ENCODE measurements around the gene LMBR1L.

DNA sequence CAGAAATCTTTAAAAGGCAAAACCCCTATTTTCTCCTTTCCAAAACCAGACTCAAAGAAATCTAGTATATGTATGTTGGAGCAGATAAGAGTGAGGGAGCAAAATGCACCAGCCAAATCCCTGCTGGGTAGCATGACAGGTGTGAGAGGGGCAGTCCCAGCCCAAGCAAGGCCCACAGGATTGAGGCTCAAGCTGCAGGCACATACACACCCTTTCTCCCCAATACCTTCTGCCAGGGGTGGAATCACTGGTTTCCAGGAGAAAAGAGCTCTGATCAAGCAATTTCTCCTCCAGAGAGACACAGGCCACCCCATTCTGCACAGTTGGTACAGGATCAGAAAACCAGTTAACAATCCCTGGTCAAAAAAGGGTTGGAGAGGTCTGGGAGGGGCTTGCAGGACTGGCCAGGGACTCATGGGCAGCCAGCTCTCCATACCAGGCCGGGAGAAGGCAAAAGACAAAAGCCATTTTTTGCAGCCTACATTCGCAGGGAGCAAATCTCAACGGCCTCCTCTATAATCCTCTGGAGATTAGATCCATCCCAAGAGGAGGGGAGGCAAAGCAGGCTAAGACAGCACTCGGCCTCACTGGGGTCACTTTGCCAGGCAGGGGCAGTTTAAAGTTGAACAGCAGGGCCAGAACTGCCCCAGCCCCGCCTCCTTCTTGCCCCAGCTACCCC, 52.1 kb downstream of the LMBR1L start:
- no peak for TF ChIP-seq SP1 (CRISPR knock-in tag; conservative IDR thresholded peaks at IDR 0.05)
- TF ChIP-seq CREM (CRISPR knock-in tag; IDR thresholded peaks at IDR 0.05), result no peak
- no peak for TF ChIP-seq CTCF (IDR thresholded peaks at IDR 0.05)
- no peak for TF ChIP-seq NFYB (CRISPR knock-in tag; conservative IDR thresholded peaks at IDR 0.05; ENCODE audit: low read depth)
- TF ChIP-seq TEAD4 (CRISPR knock-in tag; IDR thresholded peaks at IDR 0.05), result no peak
- no peak for TF ChIP-seq ESRRA (CRISPR knock-in tag; IDR thresholded peaks at IDR 0.05; ENCODE audit: borderline replicate concordance)
- no peak for TF ChIP-seq ZNF138 (CRISPR knock-in tag; conservative IDR thresholded peaks at IDR 0.05)
- no peak for TF ChIP-seq CBFB (CRISPR knock-in tag; IDR thresholded peaks at IDR 0.05; ENCODE audit: low read depth)
- TF ChIP-seq ATF1 (CRISPR knock-in tag; IDR thresholded peaks at IDR 0.05), result no peak
- no peak for TF ChIP-seq MXD4 (CRISPR knock-in tag; IDR thresholded peaks at IDR 0.05; ENCODE audit: borderline replicate concordance)
- TF ChIP-seq ATF3 (CRISPR knock-in tag; conservative IDR thresholded peaks at IDR 0.05), result no peak
- no peak for TF ChIP-seq MAX (CRISPR knock-in tag; IDR thresholded peaks at IDR 0.05)
- TF ChIP-seq ZNF232 (CRISPR knock-in tag; IDR thresholded peaks at IDR 0.05), result no peak
